Vagina (tissue), 2 donors: ENCODE measurements around the gene IGSF23.

ENCODE experiments used
- POLR2A ChIP-seq, 2 donors: fragments of 450-650 bp; IDR thresholded peaks; one replicate each; pipeline ENCODE4 v1.6.1; 2017; ENCODE audit warnings: antibody characterized with exemption in 2 of 2, mild to moderate bottlenecking in 2 of 2, moderate library complexity in 2 of 2
- POLR2AphosphoS5 ChIP-seq, 2 donors: sonication (generic); formaldehyde crosslinking; IDR thresholded peaks; one replicate each; pipeline ENCODE4 v1.9.0; 2017; ENCODE audit warnings: antibody characterized with exemption in 2 of 2, mild to moderate bottlenecking in 2 of 2, low read depth in 1 of 2; ENCODE audit not compliant: insufficient read depth in 1 of 2
- TF ChIP-seq, protein P1 (sequence below), 3 experiments: fragments of 450-650 bp in 2 of 3; fragments of 200-600 bp in 1 of 3; sonication (generic) in 1 of 3; IDR thresholded peaks; one replicate each; pipeline ENCODE4 v1.5.1; 2017 to 2019; ENCODE audit warnings: antibody characterized with exemption in 3 of 3, mild to moderate bottlenecking in 2 of 3, moderate library complexity in 2 of 3

DNA sequence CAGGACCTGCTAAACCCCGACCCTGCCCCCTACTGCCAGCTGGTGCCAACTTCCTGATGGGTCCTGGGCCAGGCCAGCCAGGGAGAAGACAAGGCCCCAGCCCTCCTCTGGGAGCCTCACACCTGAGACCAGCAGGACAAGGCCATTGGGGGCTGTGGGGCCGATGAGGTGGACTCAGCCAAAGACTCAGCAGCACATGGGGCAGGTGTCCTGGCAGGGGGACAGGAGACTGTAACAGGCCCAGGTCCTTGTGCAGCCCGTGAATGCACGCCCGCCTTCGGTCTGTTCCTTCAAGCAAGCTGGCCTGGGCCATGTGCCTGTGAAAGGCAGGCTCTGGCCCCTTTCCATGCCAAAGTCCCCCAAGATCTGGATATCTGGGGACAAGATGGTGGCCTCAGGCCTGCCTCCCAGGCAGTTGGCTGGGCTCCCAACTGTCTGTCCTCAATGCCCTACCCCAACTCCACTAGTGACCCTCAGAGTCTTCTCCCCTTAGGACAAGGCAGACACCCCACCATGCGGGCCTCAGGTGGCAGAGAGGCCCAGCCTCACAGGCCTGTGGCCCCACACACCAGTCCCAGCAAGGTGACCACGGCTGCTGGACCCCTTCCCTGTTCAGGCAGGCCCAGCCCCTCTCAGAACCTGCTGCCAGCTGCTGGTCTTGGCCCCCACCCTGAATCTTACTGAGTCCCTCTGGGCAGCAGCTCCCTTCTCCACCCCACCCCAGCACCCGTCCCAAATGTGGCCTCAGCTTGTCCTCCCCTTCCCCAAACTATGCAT lies 70.3 kb downstream of the IGSF23 start:
- TF ChIP-seq, protein P1, sequence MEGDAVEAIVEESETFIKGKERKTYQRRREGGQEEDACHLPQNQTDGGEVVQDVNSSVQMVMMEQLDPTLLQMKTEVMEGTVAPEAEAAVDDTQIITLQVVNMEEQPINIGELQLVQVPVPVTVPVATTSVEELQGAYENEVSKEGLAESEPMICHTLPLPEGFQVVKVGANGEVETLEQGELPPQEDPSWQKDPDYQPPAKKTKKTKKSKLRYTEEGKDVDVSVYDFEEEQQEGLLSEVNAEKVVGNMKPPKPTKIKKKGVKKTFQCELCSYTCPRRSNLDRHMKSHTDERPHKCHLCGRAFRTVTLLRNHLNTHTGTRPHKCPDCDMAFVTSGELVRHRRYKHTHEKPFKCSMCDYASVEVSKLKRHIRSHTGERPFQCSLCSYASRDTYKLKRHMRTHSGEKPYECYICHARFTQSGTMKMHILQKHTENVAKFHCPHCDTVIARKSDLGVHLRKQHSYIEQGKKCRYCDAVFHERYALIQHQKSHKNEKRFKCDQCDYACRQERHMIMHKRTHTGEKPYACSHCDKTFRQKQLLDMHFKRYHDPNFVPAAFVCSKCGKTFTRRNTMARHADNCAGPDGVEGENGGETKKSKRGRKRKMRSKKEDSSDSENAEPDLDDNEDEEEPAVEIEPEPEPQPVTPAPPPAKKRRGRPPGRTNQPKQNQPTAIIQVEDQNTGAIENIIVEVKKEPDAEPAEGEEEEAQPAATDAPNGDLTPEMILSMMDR (IDR thresholded peaks at IDR 0.05): no peak
- TF ChIP-seq POLR2AphosphoS5 (IDR thresholded peaks at IDR 0.05; ENCODE audit: insufficient read depth in 1 of 2, low read depth in 1 of 2): no peak
- TF ChIP-seq POLR2A (IDR thresholded peaks at IDR 0.05): no peak
